Measurements from ENCODE around the gene ACSM2A.
"Not testable (repeated sequence)": the region's sequence is repeated elsewhere in the genome, so short reads cannot be mapped to it uniquely, and the experiment has no call there.

The ACSM2A gene

GRCh38 chr16:20453633-20454032, 2.3 kb downstream of the ACSM2A start:
- not testable (repeated sequence) for DNase-seq (ENCODE audit: low spot score)

GRCh38 chr16:20459227-20459626, 7.9 kb downstream of the ACSM2A start:
- DNase-seq (ENCODE audit: low spot score): not testable (repeated sequence)

- DNase-seq (ENCODE audit: low spot score): not testable (repeated sequence)
Observed at GRCh38 chr16:20460313-20460712, 9.0 kb downstream of the ACSM2A start.

GRCh38 chr16:20468954-20469353, 17.6 kb downstream of the ACSM2A start:
- not testable (repeated sequence) for DNase-seq (ENCODE audit: low spot score)

- DNase-seq (ENCODE audit: low spot score): not testable (repeated sequence)
Observed at GRCh38 chr16:20469930-20470329, 18.6 kb downstream of the ACSM2A start.

- DNase-seq (ENCODE audit: low spot score): not testable (repeated sequence)
Observed at GRCh38 chr16:20470732-20471131, 19.4 kb downstream of the ACSM2A start.

GRCh38 chr16:20477188-20477744, 25.9 kb downstream of the ACSM2A start:
- DNase-seq (ENCODE audit: low spot score): not testable (repeated sequence)

- not testable (repeated sequence) for DNase-seq (ENCODE audit: low spot score)
Observed at GRCh38 chr16:20483989-20484388, 32.7 kb downstream of the ACSM2A start.

GRCh38 chr16:20484726-20485125, 33.4 kb downstream of the ACSM2A start:
- DNase-seq (ENCODE audit: low spot score): no peak

GRCh38 chr16:20485408-20485807, 34.1 kb downstream of the ACSM2A start:
- DNase-seq (ENCODE audit: low spot score): no peak

- not testable (repeated sequence) for DNase-seq (ENCODE audit: low spot score)
Observed at GRCh38 chr16:20490994-20491393, 39.7 kb downstream of the ACSM2A start.

- not testable (repeated sequence) for DNase-seq (ENCODE audit: low spot score)
Observed at GRCh38 chr16:20491448-20491847, 40.1 kb downstream of the ACSM2A start.

GRCh38 chr16:20504418-20504817, 53.1 kb downstream of the ACSM2A start:
- no peak for DNase-seq (ENCODE audit: low spot score)

GRCh38 chr16:20507280-20507679, 56.0 kb downstream of the ACSM2A start:
- DNase-seq (ENCODE audit: low spot score): no peak

GRCh38 chr16:20510323-20510722, 59.0 kb downstream of the ACSM2A start:
- no peak for DNase-seq (ENCODE audit: low spot score)

- no peak for DNase-seq (ENCODE audit: low spot score)
Observed at GRCh38 chr16:20515688-20516090, 64.4 kb downstream of the ACSM2A start.

GRCh38 chr16:20517149-20517548, 65.8 kb downstream of the ACSM2A start:
- DNase-seq (ENCODE audit: low spot score): no peak

GRCh38 chr16:20519231-20519630, 67.9 kb downstream of the ACSM2A start:
- DNase-seq (ENCODE audit: low spot score): no peak

GRCh38 chr16:20520103-20520502, 68.8 kb downstream of the ACSM2A start:
- no peak for DNase-seq (ENCODE audit: low spot score)

GRCh38 chr16:20531795-20532194, 80.5 kb downstream of the ACSM2A start:
- DNase-seq (ENCODE audit: low spot score): not testable (repeated sequence)

GRCh38 chr16:20532284-20532792, 81.0 kb downstream of the ACSM2A start:
- not testable (repeated sequence) for DNase-seq (ENCODE audit: low spot score)

- not testable (repeated sequence) for DNase-seq (ENCODE audit: low spot score)
Observed at GRCh38 chr16:20536669-20537068, 85.3 kb downstream of the ACSM2A start.

Measured in globus pallidus (tissue), 1 donor.